OCI-LY1 (cell line): Measurements from ENCODE around the gene SNX20.

ENCODE experiments used
- EZH2 ChIP-seq: fragments of 200-600 bp; sonication (generic), shearing (Covaris generic); IDR thresholded peaks from 2 replicates; pipeline ENCODE4 v1.8.0; 2017; ENCODE audit warnings: borderline replicate concordance, mixed run types, mild to moderate bottlenecking, antibody characterized with exemption, low read length, moderate library complexity, mixed read lengths
- TF ChIP-seq, protein P1 (sequence below): fragments of 200-600 bp; sonication (generic), shearing (Covaris generic); IDR thresholded peaks from 2 replicates; pipeline ENCODE4 v1.5.1; 2017; ENCODE audit warnings: mild to moderate bottlenecking, antibody characterized with exemption, low read length, moderate library complexity, mixed read lengths

DNA sequence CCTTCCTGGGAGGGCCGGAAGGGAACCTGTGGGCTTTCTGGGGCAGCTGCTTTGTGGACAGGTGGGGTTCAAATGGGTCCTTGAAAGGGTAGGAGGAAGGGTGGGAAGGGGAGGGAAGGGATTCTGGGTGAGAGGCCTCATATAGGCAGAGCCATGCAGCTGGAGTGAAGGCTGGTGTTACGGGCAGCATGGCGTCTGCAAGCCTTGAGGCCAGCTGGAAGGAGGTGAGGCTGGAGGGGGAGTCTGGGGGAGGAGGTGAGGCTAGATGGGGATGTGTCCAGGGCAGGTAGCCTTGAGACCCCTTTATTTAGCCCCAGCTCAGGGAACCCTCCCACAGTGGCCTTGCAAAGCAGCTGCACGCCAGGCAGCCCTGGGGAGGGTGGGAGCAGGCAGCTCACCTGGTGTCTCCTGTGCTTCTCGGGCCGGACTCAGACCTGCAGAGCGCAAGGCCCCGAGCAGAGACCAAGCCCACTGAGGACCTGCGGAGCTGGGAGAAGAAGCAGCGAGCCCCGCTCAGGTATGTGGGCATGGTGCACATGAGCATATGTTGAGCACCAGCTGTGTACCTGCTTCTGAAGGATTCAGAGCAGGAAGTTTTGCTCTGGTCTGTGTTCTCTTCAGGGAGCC, 50.6 kb downstream of the SNX20 start:
- TF ChIP-seq, protein P1, sequence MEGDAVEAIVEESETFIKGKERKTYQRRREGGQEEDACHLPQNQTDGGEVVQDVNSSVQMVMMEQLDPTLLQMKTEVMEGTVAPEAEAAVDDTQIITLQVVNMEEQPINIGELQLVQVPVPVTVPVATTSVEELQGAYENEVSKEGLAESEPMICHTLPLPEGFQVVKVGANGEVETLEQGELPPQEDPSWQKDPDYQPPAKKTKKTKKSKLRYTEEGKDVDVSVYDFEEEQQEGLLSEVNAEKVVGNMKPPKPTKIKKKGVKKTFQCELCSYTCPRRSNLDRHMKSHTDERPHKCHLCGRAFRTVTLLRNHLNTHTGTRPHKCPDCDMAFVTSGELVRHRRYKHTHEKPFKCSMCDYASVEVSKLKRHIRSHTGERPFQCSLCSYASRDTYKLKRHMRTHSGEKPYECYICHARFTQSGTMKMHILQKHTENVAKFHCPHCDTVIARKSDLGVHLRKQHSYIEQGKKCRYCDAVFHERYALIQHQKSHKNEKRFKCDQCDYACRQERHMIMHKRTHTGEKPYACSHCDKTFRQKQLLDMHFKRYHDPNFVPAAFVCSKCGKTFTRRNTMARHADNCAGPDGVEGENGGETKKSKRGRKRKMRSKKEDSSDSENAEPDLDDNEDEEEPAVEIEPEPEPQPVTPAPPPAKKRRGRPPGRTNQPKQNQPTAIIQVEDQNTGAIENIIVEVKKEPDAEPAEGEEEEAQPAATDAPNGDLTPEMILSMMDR: no peak
- TF ChIP-seq EZH2: no peak
